Right ventricle myocardium superior (tissue), 1 donor: ENCODE data around the gene DDX17. TPM values are rescaled to one million over a fixed set of nuclear protein-coding genes. Genes with fewer than 3 reads are reported as not detected.

Source experiments
- ATAC-seq: fragments of 200-7000 bp; cut with Tn5 transposase; one replicate; pipeline ENCODE4 v1.9.1; 2020; ENCODE audit warnings: mild to moderate bottlenecking; ENCODE audit not compliant: poor library complexity
- DNase-seq: peaks from one replicate; pipeline ENCODE4 v3.0.0-alpha.2; 2020
- intact Hi-C: fragments of 100-400 bp; cut with DNase I; formaldehyde crosslinking; loops from one replicate; pipeline ENCODE4 v1.11.2; 2022
- total RNA-seq: library from RNA; stranded (reverse); fragmentation: NEBNext Ultra II Directional; extraction: Animal tissue kit (Norgen Biotek cat#: 25700); gene quantifications from one replicate; pipeline ENCODE4 v1.2.1, GENCODE V29; 2021
- donor health status: DM: no; HTN: yes; CAD: no; lungs with severe emphysema.

The DDX17 gene
- total RNA-seq, 1 donor from 2014 or later = 193 TPM

DNA sequence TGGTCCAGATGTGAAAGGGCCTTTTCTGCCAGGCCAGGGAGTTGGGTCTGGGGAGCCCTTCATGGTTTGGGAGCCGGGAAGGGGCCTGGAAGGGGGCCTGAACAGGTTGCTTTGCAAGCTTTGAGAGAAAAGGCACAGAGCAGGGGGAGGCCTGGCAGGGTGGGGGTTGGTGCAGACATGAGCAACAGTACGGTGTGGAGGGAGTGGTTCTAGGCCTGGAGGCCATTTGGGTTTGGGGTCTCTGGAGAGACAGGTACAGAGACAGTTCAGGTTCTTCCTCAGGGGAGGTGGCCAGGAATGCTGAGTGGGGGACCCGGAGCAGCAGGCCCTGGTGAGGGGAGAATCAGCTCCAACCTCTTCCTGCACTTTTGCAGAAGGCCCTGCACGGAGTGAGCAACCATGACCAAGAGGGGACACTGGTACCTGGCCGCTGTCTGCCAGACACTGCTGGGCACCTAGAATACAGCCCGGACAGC is 36.8 kb downstream of the DDX17 start:
- intact Hi-C loops = no loop called here
- ATAC-seq = no peak
- DNase-seq = no peak

DNA sequence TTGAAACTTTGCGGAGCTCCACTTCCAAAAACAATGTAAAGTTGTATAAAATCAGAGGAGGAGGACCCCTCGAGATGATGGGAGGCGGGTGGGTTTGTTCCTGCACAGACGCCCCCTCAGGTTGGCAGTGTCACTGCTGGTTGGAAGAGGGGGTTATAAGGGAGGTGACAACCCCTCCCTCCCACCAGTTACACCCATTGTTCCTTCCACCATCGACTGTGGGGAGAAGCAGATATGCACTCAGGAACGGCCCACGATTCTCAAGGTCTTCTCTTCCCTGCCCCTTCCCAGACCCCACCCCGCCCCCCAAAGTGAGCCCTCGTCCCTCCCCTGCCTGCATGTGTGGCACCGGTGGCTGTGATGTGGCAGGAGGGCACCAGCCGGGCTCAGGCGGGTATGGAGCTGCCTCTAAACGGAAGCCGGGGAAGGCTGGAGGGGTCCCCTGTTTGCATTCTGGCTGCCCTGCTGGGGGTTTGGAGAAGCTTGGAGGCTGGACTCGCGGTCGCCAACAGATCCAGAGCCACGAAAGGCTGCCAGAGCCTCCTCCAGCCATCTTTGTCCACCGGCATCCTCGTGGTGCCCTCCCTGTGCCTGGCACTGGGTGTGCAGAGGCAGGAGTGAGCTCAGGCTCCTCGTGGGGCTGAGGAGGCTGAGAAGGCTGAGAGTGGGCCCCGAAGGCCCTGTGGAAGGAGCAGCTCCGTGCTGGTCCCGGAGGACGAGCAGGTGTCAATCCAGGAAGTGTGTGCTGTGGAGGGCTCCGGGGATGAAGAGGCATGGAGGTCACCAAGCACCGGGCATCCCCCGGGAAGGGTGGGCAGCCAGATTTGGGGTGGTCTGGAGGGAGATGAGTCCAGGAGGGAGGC is 37.4 kb downstream of the DDX17 start:
- DNase-seq (peak; percentile 42), ATAC-seq (no peak)
- intact Hi-C loops = no loop called here

DNA sequence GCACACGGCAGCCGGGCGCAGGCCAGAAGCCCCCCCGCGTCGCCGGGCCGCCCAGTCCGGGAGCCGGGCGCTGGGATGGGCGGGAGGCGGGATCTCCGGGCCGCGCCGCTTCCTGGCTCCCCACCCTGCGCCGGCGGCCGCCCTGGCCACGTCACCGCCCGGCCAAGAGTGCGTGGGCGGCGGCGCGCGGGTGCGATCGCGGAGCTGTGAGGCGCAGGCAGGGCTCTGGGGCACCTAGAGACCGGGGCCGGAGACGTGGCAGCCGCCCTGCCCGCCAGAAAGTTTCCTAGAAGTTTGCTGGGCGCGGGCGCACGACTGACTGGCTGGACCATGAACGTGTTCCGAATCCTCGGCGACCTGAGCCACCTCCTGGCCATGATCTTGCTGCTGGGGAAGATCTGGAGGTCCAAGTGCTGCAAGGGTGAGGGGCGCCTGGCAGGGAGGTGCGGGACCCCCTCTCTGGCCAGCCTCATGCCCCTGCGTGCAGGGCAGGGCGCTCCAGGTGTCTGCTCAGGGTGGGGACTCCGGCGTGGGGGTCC is 38.1 kb downstream of the DDX17 start, which contains the start of gene KDELR3:
Gene KDELR3 (plus strand): TSS at position 193 of the 539 bp plus-strand sequence. CDS start 138 bp downstream, at position 331.
- intact Hi-C loops = no loop called here
- DNase-seq = peak; percentile 82
- ATAC-seq = peak; percentile 88

DNA sequence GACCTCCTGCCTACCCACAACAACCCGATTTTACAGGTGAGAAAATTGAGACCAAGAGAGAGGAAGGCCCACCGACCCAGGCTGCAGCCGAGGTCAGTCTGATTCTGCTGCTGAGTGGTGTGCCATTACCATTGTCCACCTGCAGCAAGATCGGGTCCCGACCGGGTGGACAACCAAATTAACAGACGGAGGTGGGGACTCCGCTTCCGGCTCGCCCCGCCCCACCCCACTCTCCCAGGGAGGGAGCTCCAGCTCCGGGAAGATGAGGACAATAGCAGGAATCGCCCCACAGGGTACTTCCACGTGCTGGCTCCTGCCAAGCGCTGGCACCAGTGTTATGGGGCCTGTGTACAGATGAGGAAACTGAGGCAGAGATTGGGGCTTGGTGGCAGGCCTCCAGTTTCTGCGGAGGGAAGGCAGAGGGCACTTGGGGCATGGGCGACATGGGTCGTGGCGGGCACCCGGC is 38.6 kb downstream of the DDX17 start:
- intact Hi-C loops = no loop called here
- DNase-seq (peak; percentile 44), ATAC-seq (no peak)

DNA sequence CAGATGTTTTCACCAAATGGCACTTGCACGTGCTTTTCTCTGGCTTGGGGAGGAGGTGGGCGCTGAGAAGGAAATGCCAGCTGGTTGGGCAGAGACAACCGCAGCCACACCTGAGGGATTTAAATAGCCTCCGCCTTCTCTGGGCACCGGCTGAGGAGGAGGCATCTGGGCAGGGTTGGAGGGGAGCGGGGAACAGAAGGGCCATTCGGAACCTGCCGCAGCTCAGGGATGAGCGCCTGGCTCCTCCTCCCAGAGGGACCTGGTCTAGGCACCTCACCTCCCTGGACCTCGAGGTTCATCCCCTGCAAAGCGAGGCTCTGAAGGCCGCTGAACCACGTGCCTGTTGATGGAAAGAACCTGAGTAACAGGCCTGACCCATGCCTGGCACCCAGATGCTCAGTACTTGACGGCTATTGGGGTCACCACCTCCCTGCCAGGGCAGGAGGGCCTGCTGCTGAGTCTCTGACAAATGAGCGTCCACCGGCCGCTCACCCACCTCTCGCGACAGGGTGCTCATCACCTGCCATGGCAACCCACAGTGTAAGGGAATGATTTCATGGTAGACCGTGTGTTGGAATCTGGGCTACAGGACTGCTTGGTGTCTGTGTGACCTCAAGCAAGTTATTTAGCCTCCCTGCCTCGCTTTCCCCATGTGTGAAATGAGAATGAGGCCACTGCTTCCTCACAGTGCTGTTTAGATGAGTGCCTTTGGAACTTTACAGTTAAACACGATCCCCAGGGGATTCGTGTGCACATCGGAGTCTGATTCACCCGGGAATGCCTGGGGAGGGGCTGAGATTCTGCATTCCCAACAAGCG is 40.2 kb downstream of the DDX17 start:
- DNase-seq = peak; percentile 17
- intact Hi-C loops = no loop called here
- ATAC-seq = no peak

DNA sequence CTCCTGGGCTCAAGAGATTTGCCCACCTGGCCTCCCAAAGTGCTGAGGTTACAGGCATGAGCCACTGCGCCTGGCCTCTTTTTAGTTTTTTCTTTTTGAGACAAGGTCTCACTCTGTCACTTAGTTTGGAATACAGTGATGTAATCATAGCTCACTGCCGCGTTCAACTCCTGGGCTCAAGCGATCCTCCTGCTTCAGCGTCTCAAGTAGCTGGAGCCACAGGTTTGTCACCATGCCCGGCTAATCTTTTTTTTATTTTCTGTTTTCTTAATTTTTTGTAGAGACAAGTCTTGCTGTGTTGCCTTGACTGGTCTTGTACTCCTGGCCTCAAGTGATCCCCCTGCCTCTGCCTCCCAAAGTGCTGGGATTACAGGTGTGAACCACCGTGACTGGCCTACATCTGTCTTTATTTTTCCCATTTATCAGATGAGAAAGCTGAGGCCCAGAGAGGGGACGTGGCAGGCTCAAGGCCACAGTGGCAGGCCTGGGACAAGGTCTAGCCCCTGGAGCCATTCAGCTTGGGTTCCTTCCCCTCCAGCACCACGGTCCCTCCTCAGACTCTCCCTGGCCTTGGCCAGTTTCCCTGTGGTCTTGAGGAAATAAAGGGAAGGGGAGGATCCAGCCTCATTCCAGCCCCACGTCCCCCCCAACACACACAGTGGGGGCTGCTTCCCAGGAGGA is 41.0 kb downstream of the DDX17 start:
- DNase-seq (no peak), ATAC-seq (no peak)
- intact Hi-C loops = no loop called here

DNA sequence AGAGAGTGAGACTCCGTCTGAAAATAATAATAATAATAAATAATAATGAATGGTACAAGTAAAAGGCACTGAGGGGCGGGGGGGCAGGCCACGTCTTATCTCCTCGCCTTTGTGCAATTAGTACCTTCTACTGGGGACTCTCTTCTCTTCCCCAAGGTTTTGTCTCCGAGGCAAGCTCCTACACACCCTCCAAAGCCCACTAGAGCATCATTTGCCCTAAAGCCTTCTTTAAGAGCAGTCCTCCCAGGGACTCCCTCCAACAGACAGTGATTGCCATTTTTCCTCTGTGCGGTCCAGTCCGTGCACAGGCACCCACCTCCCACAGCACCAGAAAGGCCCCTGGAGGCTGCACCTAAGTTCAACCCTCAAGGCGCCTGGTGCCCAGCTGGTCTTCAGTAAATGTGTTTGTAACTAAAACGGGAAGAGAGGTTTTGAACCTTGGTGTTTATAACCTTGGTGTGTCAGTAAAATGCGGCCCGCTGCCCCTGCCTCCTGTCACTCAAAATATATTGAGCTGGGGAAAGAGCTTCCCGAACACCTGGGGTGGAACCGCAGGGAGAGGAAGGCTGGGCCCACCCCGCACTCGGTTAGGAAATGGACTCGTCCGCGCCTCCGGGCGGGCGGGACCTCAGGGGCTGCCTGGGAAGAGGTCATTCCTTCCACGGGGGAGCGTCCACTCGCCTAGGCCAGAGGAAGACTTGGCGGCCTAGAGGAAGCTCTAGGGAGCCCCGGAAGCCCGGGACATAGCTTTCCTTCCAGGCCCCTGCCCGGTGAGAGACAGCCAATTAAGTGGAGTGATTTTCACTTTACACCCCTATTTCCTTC is 42.9 kb downstream of the DDX17 start:
- intact Hi-C loops = no loop called here
- ATAC-seq (peak; percentile 73), DNase-seq (peak; percentile 74)

DNA sequence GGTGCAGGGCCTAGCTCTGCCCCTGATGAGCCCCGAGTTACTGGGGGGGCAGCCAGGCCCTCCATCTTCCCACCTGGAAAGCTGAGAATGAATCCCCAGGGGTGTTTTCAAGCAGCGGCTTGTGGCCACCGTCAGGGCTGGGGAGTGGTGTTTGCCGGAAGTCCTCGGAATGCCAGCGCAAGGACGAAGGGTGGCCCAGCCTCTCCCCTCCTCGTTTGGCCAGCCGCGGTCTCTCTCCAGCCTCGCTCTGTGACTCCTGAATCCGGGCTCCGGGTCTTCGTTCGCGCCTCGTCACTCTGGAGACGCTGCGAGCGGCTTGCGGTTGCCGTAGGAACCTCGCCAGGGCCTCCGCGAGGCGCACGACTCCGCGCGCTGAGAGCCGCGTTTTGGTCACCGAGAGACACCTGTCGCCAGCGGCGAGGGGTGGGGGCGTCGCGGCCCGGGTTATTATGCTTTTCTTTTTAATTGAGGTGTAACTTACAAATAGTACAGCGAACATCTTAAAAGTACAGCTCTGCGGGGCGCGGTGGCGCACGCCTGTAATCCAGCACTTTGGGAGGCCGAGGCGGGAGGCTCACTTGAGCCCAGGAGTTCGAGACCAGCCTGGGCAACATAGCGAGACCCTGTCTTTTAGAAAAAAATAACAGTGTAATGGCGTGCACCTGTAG is 44.6 kb downstream of the DDX17 start:
- ATAC-seq (peak; percentile 80), DNase-seq (peak; percentile 87)
- intact Hi-C loops = no loop called here

DNA sequence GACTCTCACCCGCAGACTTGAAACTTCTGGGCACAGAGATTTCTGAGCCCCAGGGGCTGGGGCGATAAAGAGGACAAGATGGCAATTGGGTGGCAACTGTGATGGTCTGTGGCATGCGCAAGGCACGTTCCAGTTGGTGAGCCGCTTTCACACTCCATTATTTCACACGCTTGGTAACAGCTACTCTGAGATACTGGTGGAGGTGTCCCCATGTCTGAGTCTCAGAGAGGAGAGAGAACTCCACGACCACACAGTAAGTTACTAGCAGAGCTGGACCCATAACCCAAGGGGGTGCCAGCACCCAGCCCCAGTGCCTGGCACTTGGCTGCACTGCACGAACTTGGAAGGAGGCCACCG is 45.1 kb downstream of the DDX17 start:
- no peak for DNase-seq

DNA sequence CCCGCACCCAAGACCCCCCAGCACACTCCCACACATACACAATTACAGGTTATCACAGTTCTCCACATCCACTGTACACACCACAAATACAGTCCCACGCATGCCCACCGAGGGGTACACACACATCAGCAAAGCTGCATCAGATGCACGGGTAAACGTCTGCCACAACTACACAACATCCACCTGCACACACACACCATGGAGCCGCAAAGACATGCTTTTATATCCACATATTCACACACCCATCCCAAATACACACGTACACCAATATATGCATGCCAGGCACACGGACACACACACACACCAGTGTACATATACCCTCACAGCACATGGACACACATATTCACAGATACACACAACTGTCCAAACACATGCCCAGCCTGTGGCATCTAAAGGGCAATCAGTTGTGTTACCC is 45.7 kb downstream of the DDX17 start:
- DNase-seq (peak; percentile 18), ATAC-seq (no peak)
- intact Hi-C loops = no loop called here

More for the DNA sequence above, 45.1 kb downstream of the DDX17 start:
- intact Hi-C loops = no loop called here
- peak; percentile 5 for ATAC-seq

DNA sequence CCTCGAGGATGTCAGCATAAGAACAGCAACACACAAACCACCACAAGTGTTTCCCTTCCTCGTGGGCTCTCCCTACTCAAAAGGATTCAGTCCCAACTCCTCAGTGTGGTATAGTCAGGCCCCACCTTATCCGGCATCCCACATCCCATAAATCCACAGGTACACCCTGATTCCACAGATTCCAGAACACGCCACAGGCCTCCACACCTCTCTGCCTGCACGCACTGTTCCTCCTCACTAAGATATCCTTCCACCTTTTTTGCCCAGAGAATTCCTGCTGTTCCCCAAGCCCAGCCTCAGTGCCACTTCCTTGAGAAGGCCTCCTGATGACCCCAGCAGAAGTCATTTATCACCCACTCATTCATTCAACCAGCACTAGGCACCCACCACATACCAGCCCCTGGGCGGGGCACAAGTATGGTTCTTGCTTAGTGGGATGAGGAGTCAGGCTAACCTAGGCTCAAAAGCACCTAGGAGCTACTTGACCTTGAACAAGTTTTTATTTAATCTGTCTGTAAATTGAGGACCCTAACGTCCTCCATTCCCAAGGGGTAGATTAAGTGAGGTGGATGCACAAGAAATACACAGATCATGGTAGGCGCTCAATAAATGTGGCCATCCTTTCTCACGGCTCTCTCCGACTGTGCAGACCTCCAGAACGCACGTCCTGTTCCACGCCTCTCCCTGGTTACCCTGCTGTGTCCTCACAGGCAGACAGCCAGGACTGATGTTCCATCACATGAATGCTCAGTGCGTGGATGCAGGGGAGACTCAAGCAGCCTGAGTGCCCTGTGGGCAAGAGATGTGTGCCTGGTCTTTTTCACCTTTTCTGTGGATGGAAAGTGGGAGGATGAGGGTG is 49.0 kb downstream of the DDX17 start:
- ATAC-seq = peak; percentile 22
- DNase-seq = no peak
- intact Hi-C loops = no loop called here

DNA sequence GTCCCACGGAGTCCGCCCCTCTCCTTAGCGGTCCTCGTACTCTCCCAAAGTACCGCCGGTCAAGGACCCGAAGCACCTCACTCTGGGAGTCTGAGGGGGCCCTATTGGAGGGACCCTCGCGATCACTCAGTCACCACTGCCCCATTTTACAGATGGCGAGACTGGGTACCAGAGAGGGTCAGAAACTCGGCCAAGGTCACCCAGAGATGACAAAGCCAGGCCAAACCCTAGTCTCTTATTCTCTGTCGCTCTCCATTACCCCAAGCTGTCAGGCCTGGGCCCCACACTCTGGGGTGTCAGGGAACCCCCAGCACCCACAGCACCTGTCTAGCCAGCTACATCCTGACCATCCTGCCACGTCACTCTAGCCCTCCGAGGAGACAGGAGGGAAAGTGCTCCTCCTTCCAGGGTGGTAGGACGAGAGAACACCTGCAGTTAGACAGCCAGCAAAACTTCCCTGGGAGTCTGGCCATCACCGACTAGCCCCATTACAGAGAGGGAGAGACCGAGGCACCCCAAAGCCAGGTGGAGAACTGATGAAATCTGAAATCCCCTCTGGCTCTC is 49.8 kb downstream of the DDX17 start:
- ATAC-seq (no peak), DNase-seq (no peak)
- intact Hi-C loops = no loop called here

DNA sequence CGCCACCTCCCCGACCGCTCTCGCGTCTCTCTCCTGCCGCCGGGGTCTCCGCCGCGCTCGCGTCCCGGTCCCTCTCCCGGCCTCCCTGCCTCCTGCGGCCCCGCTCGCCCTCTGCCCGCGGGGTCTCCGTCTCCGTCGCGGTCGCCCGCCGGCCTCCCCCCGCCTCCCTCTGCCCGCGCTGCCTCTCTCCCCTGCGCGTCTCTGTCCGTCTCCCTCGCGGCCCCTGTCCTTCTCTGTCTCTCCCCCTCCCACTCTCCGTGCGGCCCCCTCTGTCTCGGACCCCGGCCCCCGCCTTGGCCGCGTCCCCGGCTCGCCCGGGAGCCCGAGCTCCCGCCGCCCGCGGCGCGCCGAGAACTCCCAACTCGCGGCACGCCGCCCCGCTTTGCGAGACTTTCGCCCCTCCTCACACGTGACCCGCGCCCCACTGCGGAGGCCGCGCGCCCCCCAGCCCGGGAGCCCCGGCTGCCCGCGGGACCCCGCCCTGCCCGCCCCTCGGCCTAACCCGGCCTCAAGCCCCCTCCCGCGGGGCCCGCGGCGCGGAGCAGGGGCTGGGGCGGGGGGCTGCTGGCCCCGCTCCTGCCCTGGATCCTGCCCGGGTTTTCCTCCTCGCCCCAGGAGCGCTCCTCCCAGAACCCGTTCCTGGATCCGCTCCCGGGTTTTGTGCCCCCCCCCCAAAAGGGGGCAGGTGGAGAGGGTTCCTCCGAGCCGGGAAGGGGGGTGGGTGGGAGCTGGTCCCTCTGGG is 50.4 kb downstream of the DDX17 start:
- DNase-seq (no peak), ATAC-seq (no peak)
- intact Hi-C loops = no loop called here

DNA sequence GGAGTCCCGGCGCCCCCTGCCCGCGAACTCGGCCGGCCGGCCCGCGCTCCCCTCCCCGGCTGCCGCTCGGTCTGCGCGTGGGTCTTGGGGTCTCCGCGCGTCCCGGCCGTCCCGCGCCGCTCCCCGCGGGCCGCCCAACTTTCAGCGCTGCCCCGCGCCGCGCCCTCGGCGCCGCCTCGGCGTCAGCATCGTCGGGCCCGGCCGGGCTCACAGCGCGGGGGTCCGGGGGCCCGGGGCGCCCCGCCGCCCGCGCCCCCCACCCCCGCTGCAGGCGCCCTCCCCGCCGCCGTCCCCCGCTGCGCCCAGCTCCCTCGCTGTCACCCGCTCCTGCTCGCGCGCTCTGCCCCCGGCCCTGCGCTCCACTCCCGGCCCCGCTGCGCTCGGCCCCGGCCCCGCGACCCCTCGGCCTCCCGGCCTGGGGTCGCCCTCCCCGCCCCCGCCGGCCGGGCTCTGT is 51.0 kb downstream of the DDX17 start, which contains the start of gene KCNJ4:
Gene KCNJ4 (minus strand): TSS at position 124 of the 454 bp plus-strand sequence. CDS start 27,067 bp downstream, outside the sequence.
- intact Hi-C loops = no loop called here

DNA sequence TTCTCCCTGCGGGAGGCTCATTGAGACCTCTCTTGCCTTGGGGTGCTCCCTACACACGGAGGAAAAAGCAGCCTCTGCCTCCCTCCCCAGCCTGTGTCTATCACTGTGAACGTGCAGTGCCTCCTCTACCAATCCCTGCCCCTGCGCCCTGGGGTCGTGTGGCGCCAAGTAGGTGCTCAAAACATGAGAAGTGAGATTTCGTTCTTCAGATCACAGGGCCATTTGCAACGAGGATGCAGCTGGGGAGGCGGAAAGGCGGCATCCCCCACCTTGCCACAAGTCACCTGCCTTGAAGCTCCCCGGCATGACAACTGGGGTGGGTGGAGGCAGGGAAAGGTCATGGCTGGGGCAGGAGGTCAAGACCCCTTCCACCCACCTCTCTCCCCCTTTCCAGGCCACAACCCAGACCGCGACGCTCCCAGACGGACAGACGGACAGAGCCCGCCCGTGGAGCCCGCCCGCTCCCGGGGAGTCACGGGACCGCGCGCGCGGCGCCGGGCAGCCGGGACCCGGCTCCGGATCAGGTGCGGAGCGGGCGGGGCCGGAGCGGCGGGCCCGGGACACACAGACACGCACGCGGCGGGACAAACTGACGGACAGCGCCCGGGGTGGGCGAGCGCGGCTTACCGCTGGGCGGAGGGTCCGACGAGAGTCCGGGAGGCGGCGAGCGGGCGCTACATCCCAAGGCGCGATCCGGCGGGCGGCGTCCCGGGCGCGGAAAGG is 51.6 kb downstream of the DDX17 start:
- ATAC-seq (peak; percentile 30), DNase-seq (no peak)
- intact Hi-C loops = no loop called here

More for the DNA sequence above, 51.0 kb downstream of the DDX17 start, which contains the start of gene KCNJ4:
- DNase-seq (no peak), ATAC-seq (no peak)
